MM.1S (cell line): ENCODE results near the gene IL2RG.

Experiments
- DNase-seq: peaks from one replicate; pipeline ENCODE4 v3.0.0-alpha.2; 2015
- H2AFZ ChIP-seq: fragments of 300-600 bp; sonication (generic); 2 replicates; pipeline ENCODE4 v1.6.0; 2016; ENCODE audit warnings: antibody characterized with exemption, low read length
- H3F3A ChIP-seq: fragments of 300-600 bp; sonication (generic); 2 replicates; pipeline ENCODE4 v1.6.1; 2016; ENCODE audit warnings: mild to moderate bottlenecking, antibody characterized with exemption, low read length, moderate library complexity, mixed read lengths; ENCODE audit not compliant: insufficient read depth
- H3K27ac ChIP-seq: fragments of 300-600 bp; sonication (generic); 2 replicates; pipeline ENCODE4 v1.5.1; 2016; ENCODE audit warnings: mild to moderate bottlenecking, low read length
- H3K27me3 ChIP-seq: fragments of 300-600 bp; sonication (generic); replicated peaks from 2 replicates; pipeline ENCODE4 v1.6.0; 2016; ENCODE audit warnings: low read length; ENCODE audit not compliant: insufficient read depth
- H3K36me3 ChIP-seq: fragments of 300-600 bp; sonication (generic); replicated peaks from 2 replicates; pipeline ENCODE4 v1.6.1; 2016; ENCODE audit warnings: mild to moderate bottlenecking, low read length, mixed read lengths; ENCODE audit not compliant: insufficient read depth
- H3K4me1 ChIP-seq: fragments of 300-600 bp; sonication (generic); 2 replicates; pipeline ENCODE4 v1.6.1; 2016; ENCODE audit warnings: low read length, mixed read lengths
- H3K4me2 ChIP-seq: fragments of 300-600 bp; sonication (generic); 2 replicates; pipeline ENCODE4 v1.6.0; 2016; ENCODE audit warnings: low read depth, low read length
- H3K4me3 ChIP-seq: fragments of 300-600 bp; sonication (generic); 2 replicates; pipeline ENCODE4 v1.5.1; 2016; ENCODE audit warnings: low read length, mixed read lengths
- H3K79me2 ChIP-seq: fragments of 300-600 bp; sonication (generic); 2 replicates; pipeline ENCODE4 v1.6.1; 2016; ENCODE audit warnings: mixed run types, low read length, mixed read lengths
- H3K9ac ChIP-seq: fragments of 300-600 bp; sonication (generic); 2 replicates; pipeline ENCODE4 v1.6.1; 2016; ENCODE audit warnings: low read length, mixed read lengths
- H3K9me2 ChIP-seq: fragments of 300-600 bp; sonication (generic); replicated peaks from 2 replicates; pipeline ENCODE4 v1.6.1; 2016; ENCODE audit warnings: mild to moderate bottlenecking, low read length, mixed read lengths; ENCODE audit not compliant: insufficient read depth
- H3K9me3 ChIP-seq: fragments of 300-600 bp; sonication (generic); replicated peaks from 2 replicates; pipeline ENCODE4 v1.6.1; 2016; ENCODE audit warnings: mild to moderate bottlenecking, low read length, mixed read lengths; ENCODE audit not compliant: insufficient read depth
- H4K20me1 ChIP-seq: fragments of 300-600 bp; sonication (generic); 2 replicates; pipeline ENCODE4 v1.6.1; 2016; ENCODE audit warnings: mild to moderate bottlenecking, low read length, moderate library complexity, mixed read lengths; ENCODE audit not compliant: insufficient read depth
- CTCF ChIP-seq: fragments of 300-600 bp; sonication (generic); IDR thresholded peaks from 2 replicates; pipeline ENCODE4 v1.5.1; 2016; ENCODE audit warnings: antibody characterized with exemption, low read length, mixed read lengths
- EZH2 ChIP-seq: fragments of 300-600 bp; sonication (generic); optimal IDR thresholded peaks from 2 replicates; pipeline ENCODE3; 2017; ENCODE audit warnings: low read depth, mild to moderate bottlenecking, antibody characterized with exemption, low read length, mixed read lengths
- EZH2phosphoT487 ChIP-seq: fragments of 300-600 bp; sonication (generic); IDR thresholded peaks from 2 replicates; pipeline ENCODE4 v1.6.1; 2018; ENCODE audit warnings: antibody characterized with exemption, low read length

Gene IL2RG

DNA sequence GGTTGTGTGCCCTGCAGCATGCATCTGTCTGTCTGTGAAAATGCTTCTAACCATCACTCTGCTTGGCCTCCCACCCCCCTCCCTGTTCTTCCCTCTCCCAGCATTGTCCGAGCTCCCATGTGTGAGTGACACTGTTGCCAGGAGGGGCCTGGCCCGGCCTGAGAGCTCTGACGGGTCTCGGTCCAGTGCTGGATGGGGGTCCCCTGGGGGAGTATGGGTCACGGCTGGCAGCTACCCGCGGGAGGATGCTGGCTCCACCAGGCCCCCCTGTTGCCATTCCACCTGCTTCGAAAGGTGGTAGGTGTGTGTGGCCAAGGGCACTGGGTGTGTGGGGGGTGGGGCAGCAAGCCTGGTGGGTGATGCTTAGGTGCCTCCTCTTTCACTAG is 36.9 kb upstream of the IL2RG start:
- Histone ChIP-seq H3K4me3 (no peak overlapping the region), H3K27ac (no peak overlapping the region), H3K27me3 (no peaks in the 10 kb centered on the region), H3F3A (no peaks in the 10 kb centered on the region), H3K9ac (no peak overlapping the region), H4K20me1 (no peaks in the 10 kb centered on the region), H3K36me3 (no peaks in the 10 kb centered on the region), H3K9me3 (no peaks in the 10 kb centered on the region), H3K4me1 (no peaks in the 10 kb centered on the region), H3K4me2 (no peak overlapping the region), H3K79me2 (no peaks in the 10 kb centered on the region), H3K9me2 (no peaks in the 10 kb centered on the region), H2AFZ (no peak overlapping the region)
- DNase-seq, result no peak
- TF ChIP-seq CTCF, result no peak
- no peak for TF ChIP-seq EZH2phosphoT487
- TF ChIP-seq EZH2, result no peak

DNA sequence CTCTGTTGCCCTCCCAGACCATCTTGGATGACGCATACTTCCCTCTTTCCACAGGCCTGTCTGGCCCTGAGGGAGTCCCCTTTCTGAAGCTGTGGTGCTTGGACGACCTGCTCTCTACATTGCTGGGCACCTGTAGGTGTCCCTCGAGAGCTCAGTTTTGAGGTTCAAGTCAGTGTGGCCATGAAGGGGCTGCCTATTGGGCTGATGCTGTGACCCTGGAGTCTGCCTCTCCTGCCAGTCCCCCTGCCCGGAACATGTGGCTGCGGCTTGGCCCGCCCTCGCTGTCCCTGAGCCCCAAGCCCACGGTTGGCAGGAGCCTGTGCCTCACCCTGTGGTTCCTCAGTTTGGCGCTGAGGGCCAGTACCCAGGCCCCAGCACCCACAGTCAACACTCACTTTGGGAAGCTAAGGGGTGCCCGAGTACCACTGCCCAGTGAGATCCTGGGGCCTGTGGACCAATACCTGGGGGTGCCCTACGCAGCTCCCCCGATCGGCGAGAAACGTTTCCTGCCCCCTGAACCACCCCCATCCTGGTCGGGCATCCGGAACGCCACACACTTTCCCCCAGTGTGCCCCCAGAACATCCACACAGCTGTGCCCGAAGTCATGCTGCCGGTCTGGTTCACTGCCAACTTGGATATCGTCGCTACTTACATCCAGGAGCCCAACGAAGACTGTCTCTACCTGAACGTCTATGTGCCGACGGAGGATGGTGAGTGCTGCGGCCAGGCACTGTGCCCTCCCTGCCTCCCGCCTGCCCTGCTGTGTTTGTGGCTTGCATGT is 36.3 kb upstream of the IL2RG start:
- H3K4me2 ChIP-seq, result no peak overlapping the region
- no peak overlapping the region for H3K9ac ChIP-seq
- no peak for DNase-seq
- H2AFZ ChIP-seq, result no peak overlapping the region
- no peak for TF ChIP-seq EZH2
- no peak for TF ChIP-seq EZH2phosphoT487
- TF ChIP-seq CTCF, result no peak
- no peaks in the 10 kb centered on the region for H3K36me3 ChIP-seq
- no peaks in the 10 kb centered on the region for H3K9me2 ChIP-seq
- no peak overlapping the region for H3K4me3 ChIP-seq
- H3K79me2 ChIP-seq, result no peaks in the 10 kb centered on the region
- no peaks in the 10 kb centered on the region for H3K4me1 ChIP-seq
- no peaks in the 10 kb centered on the region for H3K9me3 ChIP-seq
- H4K20me1 ChIP-seq, result no peaks in the 10 kb centered on the region
- no peaks in the 10 kb centered on the region for H3F3A ChIP-seq
- no peaks in the 10 kb centered on the region for H3K27me3 ChIP-seq
- no peak overlapping the region for H3K27ac ChIP-seq

GRCh38 chrX:71144651-71145050 is 33.3 kb upstream of the IL2RG start, which contains the start of gene NLGN3:
TSS of gene NLGN3 (plus strand) at chrX:71144841. CDS start at chrX:71147750, 2,909 bp downstream.
- H2AFZ ChIP-seq, result no peak within 1 kb of the TSS
- H3K4me3 ChIP-seq, result no peak within 1 kb of the TSS
- no peaks in the 10 kb centered on the region for H3K9me3 ChIP-seq
- no peak within 1 kb of the TSS for H3K4me2 ChIP-seq
- H3K27me3 ChIP-seq, result no peaks in the 10 kb centered on the region
- no peak for DNase-seq
- no peaks in the 10 kb centered on the region for H3K4me1 ChIP-seq
- no peaks in the 10 kb centered on the region for H4K20me1 ChIP-seq
- no peak within 1 kb of the TSS for H3K9ac ChIP-seq
- H3F3A ChIP-seq, result no peaks in the 10 kb centered on the region
- no peaks in the 10 kb centered on the region for H3K36me3 ChIP-seq
- TF ChIP-seq EZH2phosphoT487 (no peak), EZH2 (no peak), CTCF (no peak)
- no peaks in the 10 kb centered on the region for H3K79me2 ChIP-seq
- no peak within 1 kb of the TSS for H3K27ac ChIP-seq
- H3K9me2 ChIP-seq, result no peaks in the 10 kb centered on the region
